CD4-positive, alpha-beta T cell treated with Interleukin-21 for 1 hour (primary cell): ENCODE results near the gene DPYSL3.
"Not testable (repeated sequence)": the region's sequence is repeated elsewhere in the genome, so short reads cannot be mapped to it uniquely, and the experiment has no call there.

Experiments
- DNase-seq: peaks from one replicate; pipeline ENCODE4 v3.0.0-alpha.2; 2020

Gene DPYSL3

DNA sequence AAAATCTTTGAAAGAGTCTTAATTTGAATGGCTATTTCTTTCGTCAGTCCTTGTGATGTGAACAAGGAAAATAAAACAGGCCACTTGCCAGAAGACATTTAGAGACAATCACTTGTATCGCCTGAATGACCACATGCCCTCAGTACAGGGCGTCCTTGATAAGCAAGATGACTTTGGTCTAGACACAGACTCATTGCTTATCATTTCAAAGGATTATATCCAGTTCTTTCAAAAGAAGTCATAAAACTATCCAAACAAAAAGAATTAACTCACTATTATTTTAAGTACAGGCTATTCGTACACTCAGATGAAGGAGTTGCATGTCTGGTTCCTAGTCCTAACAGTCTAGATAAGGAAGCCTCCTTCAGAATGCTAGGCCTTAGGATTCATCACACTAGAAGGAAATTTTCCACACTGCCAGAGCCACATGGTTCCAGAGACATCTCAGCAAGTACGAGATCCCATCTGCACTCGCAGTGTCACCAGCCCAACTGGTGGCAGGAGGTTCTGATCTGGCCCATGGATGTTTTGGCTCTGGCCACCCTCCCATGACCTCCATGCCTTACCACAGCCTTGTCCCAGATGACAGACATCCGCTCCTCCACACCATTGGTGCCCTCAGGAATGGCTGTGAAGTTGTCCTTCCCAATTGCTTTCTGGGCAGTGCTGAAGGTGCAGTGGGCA, 109.6 kb downstream of the DPYSL3 start:
- no peak for DNase-seq

- no peak for DNase-seq
Measured at GRCh38 chr5:147398860-147399259, 111.0 kb downstream of the DPYSL3 start.

DNA sequence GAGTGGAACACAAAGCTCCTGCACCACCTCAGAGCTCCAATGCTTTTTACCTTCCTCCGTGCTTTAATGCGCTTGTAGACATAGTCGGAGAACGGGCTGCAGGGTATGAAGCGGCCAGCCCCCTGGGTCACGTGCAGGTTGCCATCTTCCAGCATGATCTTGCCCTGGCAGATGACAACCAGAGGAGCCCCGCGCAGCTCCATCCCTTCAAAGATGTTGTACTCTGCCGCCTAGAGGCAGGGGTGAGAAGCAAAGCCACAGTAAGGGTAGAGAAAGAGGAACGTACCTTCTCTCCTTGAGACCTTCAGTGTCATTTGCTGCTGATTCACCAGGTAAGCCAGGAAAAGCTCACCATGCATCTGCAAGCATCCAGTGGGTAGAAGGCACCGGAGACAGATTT, 112.3 kb downstream of the DPYSL3 start:
- DNase-seq = no peak

DNA sequence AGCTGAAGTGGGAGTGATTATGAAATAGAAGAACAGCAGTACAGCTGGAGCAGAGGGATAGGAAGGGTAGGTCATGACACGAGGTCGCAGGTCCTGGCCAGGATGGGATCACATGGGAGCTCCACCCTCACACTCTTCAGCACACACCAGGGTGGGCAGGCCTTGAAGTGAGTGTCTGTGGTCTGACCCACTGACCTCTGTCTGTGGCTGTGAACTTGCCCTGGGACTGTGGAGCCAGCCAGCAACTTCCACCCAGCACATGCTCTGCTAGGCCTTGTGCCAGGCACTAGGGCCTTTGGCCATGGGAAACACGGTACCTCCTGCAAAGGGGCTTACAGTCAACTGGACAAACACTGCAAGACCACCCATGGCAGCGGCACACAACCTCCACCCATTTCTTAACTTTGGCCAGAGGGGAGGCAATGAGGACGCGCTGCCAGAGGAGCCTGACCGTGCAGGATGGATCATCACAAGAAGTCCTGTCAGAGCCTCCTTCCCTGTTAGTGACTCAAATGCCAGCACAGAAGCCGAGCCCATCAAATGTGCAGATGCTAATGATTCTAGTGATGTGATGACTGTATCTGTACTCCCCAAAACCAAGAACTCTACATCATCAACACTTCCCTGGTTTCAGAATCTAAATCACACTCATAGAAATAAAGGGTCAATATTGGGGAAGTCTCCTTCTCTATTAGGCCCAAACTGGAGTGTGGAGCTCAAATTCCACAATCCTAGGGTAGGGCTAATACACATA, 113.6 kb downstream of the DPYSL3 start:
- no peak for DNase-seq

DNA sequence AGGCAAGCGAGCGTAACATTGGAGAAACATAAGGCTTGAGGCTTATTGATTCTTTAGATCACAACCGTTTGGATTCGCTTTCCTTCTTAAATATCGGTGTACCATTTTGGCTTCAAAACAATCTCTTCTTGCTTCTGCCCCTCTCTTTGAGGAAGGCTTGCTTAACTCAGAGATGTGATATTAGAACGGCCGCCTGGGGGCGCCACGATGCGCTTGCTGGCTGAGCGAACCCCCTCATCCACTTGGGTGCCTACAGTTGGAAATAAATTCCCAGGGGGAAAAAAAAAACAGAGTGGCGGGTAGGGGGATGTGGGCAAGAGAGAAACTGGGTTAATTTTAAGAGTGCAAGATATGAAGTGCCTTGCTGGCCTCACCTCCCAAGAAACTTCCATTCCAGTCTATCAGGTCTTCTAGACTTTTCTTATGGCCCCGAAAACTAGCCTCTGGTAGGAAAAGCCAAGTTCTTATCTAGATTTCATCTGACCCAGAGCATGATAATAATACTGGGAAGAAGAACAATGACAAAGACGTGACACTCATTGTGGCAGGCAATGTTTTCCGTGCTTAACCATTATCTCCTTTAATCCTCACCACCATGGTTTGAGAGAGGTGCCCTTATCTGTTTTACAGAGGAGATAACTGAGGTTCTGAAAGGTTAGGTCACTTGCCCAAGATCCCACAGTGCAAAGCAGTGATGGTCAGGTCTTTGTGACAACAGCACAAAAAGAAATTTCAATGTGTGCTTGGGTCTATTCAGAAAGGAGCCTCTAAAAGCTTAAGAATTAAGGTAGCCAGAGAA, 115.8 kb downstream of the DPYSL3 start:
- DNase-seq = no peak

DNA sequence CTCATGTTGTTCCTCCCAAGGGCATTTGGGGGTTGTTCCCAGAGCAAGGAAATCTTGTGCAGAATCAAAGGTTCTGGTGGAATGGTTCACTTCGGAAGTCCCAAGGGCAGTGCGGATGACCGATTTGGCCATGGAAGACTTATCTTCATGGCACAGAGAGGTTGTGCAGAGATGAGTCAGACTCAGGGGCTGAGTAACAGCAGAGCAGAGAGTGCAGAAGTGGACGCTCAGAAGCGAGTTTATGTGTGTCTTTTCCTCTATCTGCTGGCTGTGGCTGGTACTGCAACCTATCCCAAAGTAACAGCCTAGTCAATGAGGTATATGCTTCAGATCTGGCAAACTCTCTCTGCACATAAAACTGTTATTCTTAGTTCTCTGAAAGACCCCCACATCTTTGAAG, 118.1 kb downstream of the DPYSL3 start:
- no peak for DNase-seq

- no peak for DNase-seq
Measured at GRCh38 chr5:147390654-147391225, 119.1 kb downstream of the DPYSL3 start.

DNA sequence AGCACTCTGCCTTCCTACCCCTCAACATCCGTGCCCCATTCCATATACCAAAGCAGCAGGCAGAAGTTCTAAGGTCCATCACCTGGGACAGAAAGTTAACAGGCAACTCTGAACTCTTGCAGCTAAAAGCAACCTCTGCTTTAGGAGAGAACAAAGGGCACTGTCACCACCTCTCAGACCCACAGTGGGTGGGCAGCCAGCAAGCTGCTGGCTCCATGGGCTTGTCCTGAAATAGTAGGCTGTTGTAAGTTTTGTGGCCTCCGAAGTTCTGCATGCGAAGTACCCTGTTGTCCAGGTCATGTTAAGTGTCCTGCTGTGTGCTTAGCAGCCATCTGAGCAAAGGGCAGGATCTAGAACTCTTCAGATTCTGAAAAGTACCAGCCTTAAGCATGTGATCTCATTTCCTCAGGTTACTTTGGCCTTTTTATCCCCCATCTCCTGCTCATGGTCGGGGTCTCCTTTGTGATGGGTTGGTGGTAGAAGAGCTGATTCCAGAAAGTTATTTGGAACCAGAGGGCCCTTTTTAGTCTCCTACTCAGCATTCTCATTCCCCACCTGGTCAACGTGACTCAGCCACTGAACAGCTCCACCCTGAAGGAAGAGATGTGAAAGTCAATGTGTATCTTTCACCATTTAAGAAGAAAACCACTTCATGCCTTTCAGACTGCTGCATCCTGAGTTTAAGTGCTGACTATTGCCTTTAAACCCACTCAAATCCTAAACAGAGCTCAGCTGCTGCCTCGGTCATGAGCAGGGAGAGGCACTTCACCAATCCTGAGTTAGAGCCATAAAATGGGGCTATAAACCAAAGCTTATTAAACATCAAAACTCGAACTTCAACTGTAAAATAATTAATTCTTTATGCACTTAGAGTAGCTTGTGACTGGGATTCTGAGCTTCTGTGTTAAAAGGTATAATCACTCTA, 121.4 kb downstream of the DPYSL3 start:
- no peak for DNase-seq

- no peak for DNase-seq
Measured at GRCh38 chr5:147387109-147387508, 122.8 kb downstream of the DPYSL3 start.

DNA sequence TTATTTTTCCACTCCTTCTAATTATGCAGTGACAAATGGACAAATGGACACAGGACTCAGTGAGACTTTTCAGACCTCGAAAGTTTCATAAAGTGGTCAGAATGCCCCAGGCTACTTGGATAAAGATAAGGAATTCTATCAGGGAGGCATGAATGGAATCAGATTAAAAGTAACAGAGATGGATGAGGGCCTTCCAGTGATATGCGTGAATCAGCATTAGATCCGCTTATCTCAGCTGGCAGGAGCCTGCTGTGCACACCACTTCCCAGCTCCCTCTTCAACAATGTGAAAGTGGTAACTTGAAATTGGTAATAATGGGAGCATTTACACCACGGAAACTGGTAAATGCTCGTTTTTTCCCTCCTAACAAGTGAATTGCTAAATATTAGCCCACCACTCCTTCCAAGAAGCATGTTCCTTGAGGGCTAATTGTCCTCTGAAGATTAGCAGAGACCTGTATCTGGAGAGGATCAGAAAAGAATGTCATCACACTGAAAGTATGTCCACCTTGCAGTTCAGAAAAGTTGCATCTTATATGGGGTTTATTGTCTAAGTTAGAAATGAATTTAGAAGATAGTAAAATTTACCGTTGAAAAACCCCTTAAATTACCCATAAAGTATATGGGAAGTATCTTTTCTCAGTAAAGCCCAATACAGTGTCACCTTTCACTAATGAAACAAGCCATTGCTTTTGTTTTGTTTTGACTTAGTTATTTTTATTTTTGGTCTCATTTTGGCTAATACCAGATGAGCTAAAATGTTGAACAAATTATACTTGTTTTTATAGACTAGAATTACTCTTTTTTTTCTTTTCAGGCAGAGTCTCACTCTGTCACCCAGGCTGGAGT, 125.3 kb downstream of the DPYSL3 start:
- DNase-seq = no peak

DNA sequence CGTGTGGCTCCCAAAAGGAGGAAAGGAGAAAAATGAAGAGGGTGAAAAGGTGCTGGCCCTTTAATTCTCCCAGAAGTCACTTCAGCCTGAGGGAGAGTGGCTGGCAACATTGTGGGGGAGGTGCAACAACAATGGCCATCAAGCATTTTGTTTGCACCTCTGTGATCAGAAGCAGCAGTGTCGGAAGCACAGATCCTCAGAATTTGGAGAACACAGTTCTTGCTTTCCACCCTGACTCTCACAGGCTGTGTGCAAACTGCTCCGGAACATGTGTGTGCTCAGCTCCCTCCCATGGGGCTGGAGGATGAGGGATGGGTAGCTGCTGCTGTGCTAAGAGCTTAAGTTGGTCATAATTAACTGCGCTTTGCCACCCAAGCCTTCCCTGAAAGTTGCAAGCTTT, 127.1 kb downstream of the DPYSL3 start:
- DNase-seq = no peak

- DNase-seq = no peak
Measured at GRCh38 chr5:147381555-147381954, 128.3 kb downstream of the DPYSL3 start.

DNA sequence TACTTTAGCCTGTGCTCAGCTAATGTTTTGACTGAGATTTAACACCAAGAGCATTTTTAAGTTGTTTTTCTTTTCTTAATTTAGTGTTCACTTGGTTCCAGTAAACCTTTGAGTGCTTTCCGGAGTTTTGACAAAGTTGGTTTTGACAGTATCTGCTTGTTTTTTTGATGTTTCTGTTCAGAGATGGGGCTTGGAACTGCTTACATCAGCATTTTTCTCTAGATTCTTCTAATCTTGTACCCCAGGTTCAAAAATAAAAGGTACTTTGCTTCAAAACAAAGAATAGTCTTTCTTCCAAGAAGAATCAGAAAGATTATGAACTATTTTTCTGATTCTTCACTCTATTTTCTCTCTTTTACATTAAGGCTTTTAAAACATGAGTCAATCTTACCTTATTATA, 132.2 kb downstream of the DPYSL3 start:
- DNase-seq = no peak

- no peak for DNase-seq
Measured at GRCh38 chr5:147375151-147375550, 134.7 kb downstream of the DPYSL3 start.

DNA sequence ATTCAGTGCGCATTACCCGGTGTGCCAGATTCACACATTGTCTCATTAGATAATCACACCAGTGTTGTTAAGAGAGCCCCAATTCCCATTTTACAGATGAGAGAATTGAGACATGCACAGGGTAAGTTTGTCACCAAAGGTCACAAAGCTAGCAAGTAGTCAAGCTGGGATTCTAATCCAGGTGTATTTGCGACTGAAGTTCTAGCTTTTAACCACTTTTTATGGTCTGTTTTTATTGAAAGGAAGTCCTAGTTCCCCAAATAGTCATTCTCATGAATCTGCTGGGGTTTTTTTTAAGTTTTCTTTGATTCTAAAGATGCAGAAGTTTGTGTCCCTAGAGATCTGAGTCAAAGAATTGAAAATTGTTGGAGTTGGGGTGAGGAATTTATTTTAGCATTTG, 136.5 kb downstream of the DPYSL3 start:
- DNase-seq = no peak

GRCh38 chr5:147372191-147372590, 137.7 kb downstream of the DPYSL3 start:
- no peak for DNase-seq

DNA sequence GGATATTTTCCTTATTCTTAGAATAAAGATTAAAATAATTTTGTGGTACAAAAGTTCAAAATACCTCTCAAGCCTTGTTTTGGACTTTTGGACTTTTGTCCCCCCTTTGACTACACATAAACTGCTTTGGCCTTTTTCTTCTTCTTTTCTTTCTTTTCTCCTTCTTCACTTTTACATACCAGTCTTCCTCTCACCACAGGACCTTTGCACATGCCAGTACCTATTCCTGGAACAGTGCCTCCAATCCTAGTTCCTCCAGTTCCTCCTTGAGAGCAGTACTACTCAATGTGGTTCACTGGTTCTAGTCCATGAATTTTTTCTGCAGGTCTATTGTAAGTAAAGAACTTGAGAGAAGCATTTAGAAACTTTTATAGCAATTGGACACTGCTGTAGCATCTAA, 138.6 kb downstream of the DPYSL3 start:
- DNase-seq = no peak

GRCh38 chr5:147369742-147370374, 140.0 kb downstream of the DPYSL3 start:
- no peak for DNase-seq

- DNase-seq = not testable (repeated sequence)
Measured at GRCh38 chr5:147367381-147367780, 142.5 kb downstream of the DPYSL3 start.

DNA sequence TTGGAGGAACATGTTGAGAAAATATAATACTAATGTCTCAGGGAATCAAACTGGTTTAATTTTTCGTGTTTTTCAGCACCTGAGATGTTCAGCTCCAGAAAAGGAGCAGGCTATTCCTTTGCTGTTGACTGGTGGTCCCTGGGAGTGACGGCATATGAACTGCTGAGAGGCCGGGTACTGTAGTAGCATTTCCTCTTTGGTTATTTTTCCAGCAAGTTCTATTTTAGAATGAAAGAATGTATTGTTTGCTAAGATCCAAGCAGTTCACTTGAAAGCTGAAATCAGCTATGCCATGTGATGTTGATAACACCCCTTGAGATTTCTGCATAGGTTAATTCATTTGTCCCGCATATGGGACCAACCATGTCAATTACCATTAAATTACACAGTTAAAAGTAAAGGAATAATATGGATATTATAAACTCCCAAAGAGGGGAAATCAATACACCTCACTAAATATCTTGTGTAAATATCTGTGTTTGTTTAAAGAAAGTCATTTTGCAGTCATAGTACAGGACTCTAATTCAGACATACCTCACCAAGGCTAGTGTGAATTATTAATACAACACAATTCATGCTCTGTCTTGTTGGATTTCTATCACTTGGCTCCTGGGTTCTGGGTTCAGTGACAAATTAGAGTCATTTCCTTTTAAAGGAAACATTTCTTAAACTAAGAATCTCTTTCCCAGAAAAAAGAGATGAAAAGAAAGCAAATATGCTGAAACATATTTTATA, 148.3 kb downstream of the DPYSL3 start:
- no peak for DNase-seq
